IMR-90 (cell line): ENCODE results near the gene TBX1. TPM values are rescaled to one million over a fixed set of nuclear protein-coding genes. Genes with fewer than 3 reads are reported as not detected.
A peak's percentile ranks its signal among the peaks of the same experiment; 100 is the strongest.

Experiments
- ATAC-seq: fragments of 200-7000 bp; cut with Tn5 transposase; 2 replicates; pipeline ENCODE4 v1.9.1; 2020; ENCODE audit warnings: low read depth, mild to moderate bottlenecking, moderate library complexity
- BruUV-seq: library from RNA; stranded (reverse); fragments of 400-500 nt; replicated peaks from 2 replicates; lab custom pipeline; 2021; lab: Mats Ljungman, UMichigan
- CTCF ChIA-PET: fragments of 300-600 bp; formaldehyde crosslinking; extraction: SDS; loops from one replicate; lab custom pipeline; 2021; ENCODE audit warnings: antibody characterized with exemption; lab: Yijun Ruan, JAX
- POLR2A ChIA-PET: fragments of 300-600 bp; sonication (Branson Sonifier 250); formaldehyde crosslinking; loops from one replicate; lab custom pipeline; 2022; ENCODE audit warnings: antibody characterized with exemption; ENCODE audit not compliant: unreplicated experiment; lab: Charles Lee
- DNase-seq: peaks from one replicate; pipeline ENCODE4 v3.0.0; 2013
- H2AFZ ChIP-seq: replicated peaks from 2 replicates; pipeline ENCODE3; 2013; ENCODE audit warnings: low read length, mild to moderate bottlenecking; ENCODE audit not compliant: poor library complexity
- H2AK5ac ChIP-seq: 2 replicates; pipeline ENCODE4 v1.6.1; 2013; ENCODE audit warnings: low read depth, low read length, inconsistent platforms
- H2AK9ac ChIP-seq: replicated peaks from 2 replicates; pipeline ENCODE3; 2013; ENCODE audit warnings: mild to moderate bottlenecking, low read depth, low read length, moderate library complexity; ENCODE audit not compliant: poor library complexity
- H2BK120ac ChIP-seq: 2 replicates; pipeline ENCODE4 v1.6.1; 2013; ENCODE audit warnings: low read depth, low read length, inconsistent platforms
- H2BK15ac ChIP-seq: 3 replicates; pipeline ENCODE4 v1.6.1; 2013; ENCODE audit warnings: low read depth, low read length, inconsistent platforms
- H2BK20ac ChIP-seq: 2 replicates; pipeline ENCODE4 v1.6.1; 2013; ENCODE audit warnings: low read depth, mild to moderate bottlenecking, inconsistent platforms, low read length, moderate library complexity
- H2BK5ac ChIP-seq: 2 replicates; pipeline ENCODE4 v1.6.1; 2013; ENCODE audit warnings: mild to moderate bottlenecking, low read depth, low read length, inconsistent platforms; ENCODE audit not compliant: poor library complexity, severe bottlenecking
- H3K14ac ChIP-seq: replicated peaks from 2 replicates; pipeline ENCODE4 v1.6.1; 2013; ENCODE audit warnings: low read depth, low read length, inconsistent platforms
- H3K18ac ChIP-seq: 2 replicates; pipeline ENCODE4 v1.6.1; 2013; ENCODE audit warnings: low read depth, low read length, control low read depth
- H3K23ac ChIP-seq: 2 replicates; pipeline ENCODE4 v1.6.1; 2013; ENCODE audit warnings: low read depth, low read length, inconsistent platforms
- H3K27ac ChIP-seq: 2 replicates; pipeline ENCODE4 v1.5.1; 2013; ENCODE audit warnings: mild to moderate bottlenecking, control low read depth, low read length; ENCODE audit not compliant: insufficient read depth
- H3K27me3 ChIP-seq: 2 replicates; pipeline ENCODE4 v1.6.1; 2013; ENCODE audit warnings: low read length; ENCODE audit not compliant: control insufficient read depth, insufficient read depth
- H3K36me3 ChIP-seq: 2 replicates; pipeline ENCODE4 v1.6.1; 2013; ENCODE audit warnings: low read length, mixed read lengths; ENCODE audit not compliant: control insufficient read depth, insufficient read depth
- H3K4ac ChIP-seq: 2 replicates; pipeline ENCODE4 v1.6.1; 2013; ENCODE audit warnings: low read depth, low read length, inconsistent platforms
- H3K4me1 ChIP-seq: 2 replicates; pipeline ENCODE4 v1.6.1; 2013; ENCODE audit warnings: low read length, mixed read lengths; ENCODE audit not compliant: control insufficient read depth, insufficient read depth
- H3K4me2 ChIP-seq: 2 replicates; pipeline ENCODE4 v1.6.1; 2013; ENCODE audit warnings: low read depth, mild to moderate bottlenecking, control low read depth, low read length, moderate library complexity
- H3K4me3 ChIP-seq: 2 replicates; pipeline ENCODE4 v1.5.1; 2013; ENCODE audit warnings: low read depth, mild to moderate bottlenecking, control low read depth, low read length, moderate library complexity; ENCODE audit not compliant: insufficient read depth
- H3K56ac ChIP-seq: 2 replicates; pipeline ENCODE4 v1.6.1; 2013; ENCODE audit warnings: low read length, inconsistent platforms; ENCODE audit not compliant: insufficient read depth; ENCODE audit errors: extremely low read depth
- H3K79me1 ChIP-seq, 2 experiments: 2 replicates each; pipeline ENCODE4 v1.6.1; 2013; ENCODE audit warnings: low read length in 2 of 2, inconsistent platforms in 1 of 2, low read depth in 1 of 2
- H3K9ac ChIP-seq: 2 replicates; pipeline ENCODE4 v1.6.1; 2013; ENCODE audit warnings: low read depth, low read length, control low read depth
- H3K9me1 ChIP-seq: 2 replicates; pipeline ENCODE4 v1.6.1; 2013; ENCODE audit warnings: low read length, inconsistent platforms; ENCODE audit not compliant: insufficient read depth
- H3K9me3 ChIP-seq: 2 replicates; pipeline ENCODE4 v1.6.1; 2013; ENCODE audit warnings: low read length; ENCODE audit not compliant: control insufficient read depth, insufficient read depth
- H4K20me1 ChIP-seq: 2 replicates; pipeline ENCODE4 v1.6.1; 2013; ENCODE audit warnings: low read length, inconsistent platforms; ENCODE audit not compliant: insufficient read depth
- H4K5ac ChIP-seq: 2 replicates; pipeline ENCODE4 v1.6.1; 2013; ENCODE audit warnings: mild to moderate bottlenecking, low read depth, low read length, control low read depth
- H4K8ac ChIP-seq, 2 experiments: 2 replicates each; pipeline ENCODE4 v1.6.1; 2013; ENCODE audit warnings: low read depth in 2 of 2, low read length in 2 of 2, control low read depth in 1 of 2, inconsistent platforms in 1 of 2
- H4K91ac ChIP-seq: 2 replicates; pipeline ENCODE4 v1.6.1; 2013; ENCODE audit warnings: low read depth, low read length, inconsistent platforms; ENCODE audit not compliant: insufficient read depth
- BHLHE40 ChIP-seq: fragments of 150-350 bp; IDR thresholded peaks from 2 replicates; pipeline ENCODE4 v1.6.1; 2016; ENCODE audit warnings: mild to moderate bottlenecking, low read depth, low read length
- CHD1 ChIP-seq: IDR thresholded peaks from 2 replicates; pipeline ENCODE4 v1.6.1; 2012; ENCODE audit warnings: low read depth, low read length, improper control_type of control experiment
- CTCF ChIP-seq: conservative IDR thresholded peaks from 2 replicates; pipeline ENCODE4 v1.5.1; 2012; ENCODE audit warnings: mild to moderate bottlenecking, low read depth, low read length, improper control_type of control experiment
- ELK1 ChIP-seq: fragments of 150-350 bp; IDR thresholded peaks from 2 replicates; pipeline ENCODE4 v1.6.1; 2016; ENCODE audit warnings: low read depth, mild to moderate bottlenecking, low read length, moderate library complexity, borderline replicate concordance
- FOS ChIP-seq: fragments of 150-350 bp; IDR thresholded peaks from 2 replicates; pipeline ENCODE4 v1.6.1; 2016; ENCODE audit warnings: low read depth, low read length
- MAFK ChIP-seq: IDR thresholded peaks from 2 replicates; pipeline ENCODE4 v1.6.1; 2012; ENCODE audit warnings: low read depth, low read length, improper control_type of control experiment
- MAZ ChIP-seq: IDR thresholded peaks from 2 replicates; pipeline ENCODE4 v1.6.1; 2012; ENCODE audit warnings: low read depth, mild to moderate bottlenecking, low read length, improper control_type of control experiment, moderate library complexity, borderline replicate concordance
- MXI1 ChIP-seq: IDR thresholded peaks from 2 replicates; pipeline ENCODE4 v1.6.1; 2012; ENCODE audit warnings: low read depth, mild to moderate bottlenecking, low read length, moderate library complexity, borderline replicate concordance
- NFE2L2 ChIP-seq: fragments of 150-350 bp; IDR thresholded peaks from 2 replicates; pipeline ENCODE4 v1.6.1; 2016; ENCODE audit warnings: low read depth, mild to moderate bottlenecking, low read length
- POLR2A ChIP-seq: IDR thresholded peaks from 2 replicates; pipeline ENCODE4 v1.6.1; 2012; ENCODE audit warnings: mild to moderate bottlenecking, low read depth, low read length
- RAD21 ChIP-seq: IDR thresholded peaks from 2 replicates; pipeline ENCODE4 v1.6.1; 2012; ENCODE audit warnings: low read length, improper control_type of control experiment
- RCOR1 ChIP-seq: IDR thresholded peaks from 2 replicates; pipeline ENCODE4 v1.6.1; 2012; ENCODE audit warnings: mild to moderate bottlenecking, low read length, improper control_type of control experiment; ENCODE audit not compliant: insufficient replicate concordance
- RFX5 ChIP-seq: IDR thresholded peaks from 2 replicates; pipeline ENCODE4 v1.8.0; 2012; ENCODE audit warnings: low read depth, mild to moderate bottlenecking, low read length, moderate library complexity
- SMC3 ChIP-seq: fragments of 150-350 bp; IDR thresholded peaks from 2 replicates; pipeline ENCODE4 v1.6.1; 2016; ENCODE audit warnings: low read depth, mild to moderate bottlenecking, antibody characterized with exemption, low read length, moderate library complexity
- USF2 ChIP-seq: fragments of 150-350 bp; IDR thresholded peaks from 2 replicates; pipeline ENCODE4 v1.6.1; 2017; ENCODE audit warnings: mild to moderate bottlenecking, antibody characterized with exemption, low read length, low read depth
- WGBS, 2 experiments: methylation state at CpG; one replicate each; pipeline versions ENCODE4 v1.1.5 to v1.1.7; 2013; ENCODE audit warnings: missing lambda C conversion rate in 2 of 2; ENCODE audit not compliant: insufficient read length in 1 of 2; ENCODE audit errors: extremely low coverage in 2 of 2; 5-methylcytosine and 5-hydroxymethylcytosine counted together
- dilution Hi-C: fragments of 300-500 bp; cut with HindIII; formaldehyde crosslinking; loops from one replicate; pipeline ENCODE4 v1.14.3; 2018; ENCODE audit warnings: low sequenced_read_pairs; ENCODE audit not compliant: unreplicated experiment
- in situ Hi-C: fragments of 300-500 bp; cut with MboI; formaldehyde crosslinking; loops from 3 replicates; pipeline ENCODE4 v1.14.3; 2019; ENCODE audit warnings: low sequenced_read_pairs, inconsistent platforms, mixed read lengths
- intact Hi-C: fragments of 100-400 bp; cut with micrococcal nuclease; formaldehyde crosslinking; loops from 2 replicates; pipeline ENCODE4 v1.10.0; 2022
- polyA plus RNA-seq, 3 experiments: library from polyadenylated mRNA; depleted of rRNA; stranded (reverse); fragments of >200 nt; gene quantifications; 2 replicates each; pipeline ENCODE4 v1.2.3, GENCODE V29; 2012; ENCODE audit warnings: low replicate concordance in 1 of 3
- total RNA-seq: library from RNA; depleted of rRNA; stranded (reverse); fragments of >200 nt; gene quantifications from 2 replicates; pipeline ENCODE4 v1.2.3, GENCODE V29; 2012

The TBX1 gene
- total and polyA plus RNA-seq, 2 of the 4 experiments (the other 2 are of a cell fraction): 0.03 TPM; not detected in 1

- DNase-seq: no peak
Observed at GRCh38 chr22:19793661-19794310, 33.2 kb downstream of the TBX1 start.

More at GRCh38 chr22:19793661-19794310, 33.2 kb downstream of the TBX1 start:
- H3K27ac ChIP-seq: no peak overlapping the region
- ChIA-PET POLR2A (no interaction called here), CTCF (no interaction called here)
- no peaks in the 10 kb centered on the region for H3K36me3 ChIP-seq
- no peak overlapping the region for H2BK5ac ChIP-seq
- H4K91ac ChIP-seq: no peak overlapping the region
- no peak overlapping the region for H2BK120ac ChIP-seq
- H3K56ac ChIP-seq: no peak overlapping the region
- H2AK9ac ChIP-seq: no peak overlapping the region
- H3K79me1 ChIP-seq: no peaks in the 10 kb centered on the region
- intact Hi-C loops: no loop called here
- H2AK5ac ChIP-seq: no peak overlapping the region
- no peak overlapping the region for H3K18ac ChIP-seq
- H2AFZ ChIP-seq: no peak overlapping the region
- no peak overlapping the region for H2BK15ac ChIP-seq
- in situ Hi-C loops: no loop called here
- WGBS, 2 experiments: 90% methylated on average over 1 of the region's 2 CpGs; no CpG with 5 or more reads in 1 of the 2 experiments
- dilution Hi-C loops: no loop called here
- H3K27me3 ChIP-seq: no peaks in the 10 kb centered on the region
- H4K8ac ChIP-seq: no peak overlapping the region
- no peaks in the 10 kb centered on the region for H4K20me1 ChIP-seq
- H2BK20ac ChIP-seq: no peak overlapping the region
- no TSS peak for BruUV-seq
- H3K14ac ChIP-seq: no peak overlapping the region
- peaks cover 8% of the 10 kb centered on the region for H3K9me3 ChIP-seq
- TF ChIP-seq USF2: no peak
- no peak for TF ChIP-seq BHLHE40
- no peak for TF ChIP-seq MAFK
- no peak for TF ChIP-seq NFE2L2
- TF ChIP-seq FOS: no peak
- no peak for TF ChIP-seq SMC3
- no peak for TF ChIP-seq ELK1
- no peak for TF ChIP-seq RCOR1
- no peak for TF ChIP-seq POLR2A
- TF ChIP-seq MXI1: no peak
- TF ChIP-seq RFX5: no peak
- TF ChIP-seq CHD1: no peak
- TF ChIP-seq CTCF: no peak
- no peak for TF ChIP-seq RAD21
- no peak for TF ChIP-seq MAZ
- no peaks in the 10 kb centered on the region for H3K9me1 ChIP-seq
- H3K4me3 ChIP-seq: no peak overlapping the region
- H3K4ac ChIP-seq: no peak overlapping the region
- H3K9ac ChIP-seq: no peak overlapping the region
- no peak overlapping the region for H3K23ac ChIP-seq
- peak; percentile 29; the same call in 1 of the 2 replicates for ATAC-seq
- H4K5ac ChIP-seq: no peak overlapping the region
- H3K4me2 ChIP-seq: no peak overlapping the region
- peaks cover 3% of the 10 kb centered on the region for H3K4me1 ChIP-seq
